Brain microvascular endothelial cell (primary cell): ENCODE measurements around the gene SLC46A3.
"Not testable (repeated sequence)": the region's sequence is repeated elsewhere in the genome, so short reads cannot be mapped to it uniquely, and the experiment has no call there.

ENCODE experiments used
- DNase-seq: peaks from one replicate; pipeline ENCODE4 v3.0.0-alpha.2; 2020
- H3K27ac ChIP-seq: fragments of 250-450 bp; sonication (Bioruptor Pico); 2 replicates; pipeline ENCODE4 v1.5.1; 2020; ENCODE audit warnings: mild to moderate bottlenecking, moderate library complexity
- H3K27me3 ChIP-seq: fragments of 250-450 bp; sonication (Bioruptor Pico); replicated peaks from 2 replicates; pipeline ENCODE4 v1.5.1; 2020; ENCODE audit warnings: mild to moderate bottlenecking
- H3K36me3 ChIP-seq: fragments of 250-450 bp; sonication (Bioruptor Pico); replicated peaks from 2 replicates; pipeline ENCODE4 v1.5.1; 2020; ENCODE audit warnings: mild to moderate bottlenecking
- H3K4me3 ChIP-seq: 2 replicates; pipeline ENCODE4 v1.5.1; 2011; ENCODE audit warnings: low read depth, mild to moderate bottlenecking, control low read depth, low read length, moderate library complexity
- CTCF ChIP-seq: IDR thresholded peaks from 2 replicates; pipeline ENCODE4 v1.5.1; 2011; ENCODE audit warnings: low read depth, mild to moderate bottlenecking, moderate library complexity, low read length, control low read depth, inconsistent platforms; ENCODE audit errors: missing control alignments
- in situ Hi-C: cut with HindIII; loops from 2 replicates; pipeline ENCODE4 v1.10.0; 2017; ENCODE audit warnings: low sequenced_read_pairs, low pct_ligation_motif_present

The SLC46A3 gene

GRCh38 chr13:28685114-28685513, 33.7 kb downstream of the SLC46A3 start:
- no peak for DNase-seq
- in situ Hi-C loops: loop anchor here (25.0 kb wide), 1 partner anchor 102 kb away; no protein-coding TSS in a partner anchor

GRCh38 chr13:28684257-28684656, 34.5 kb downstream of the SLC46A3 start:
- no peak overlapping the region for H3K27ac ChIP-seq
- no peak for DNase-seq
- in situ Hi-C loops: loop anchor here (25.0 kb wide), 1 partner anchor 103 kb away; no protein-coding TSS in a partner anchor
- no peak overlapping the region for H3K4me3 ChIP-seq
- no peak for TF ChIP-seq CTCF
- no peaks in the 10 kb centered on the region for H3K27me3 ChIP-seq
- peaks cover 11% of the 10 kb centered on the region for H3K36me3 ChIP-seq

More at GRCh38 chr13:28685114-28685513, 33.7 kb downstream of the SLC46A3 start:
- H3K27me3 ChIP-seq: no peaks in the 10 kb centered on the region
- H3K36me3 ChIP-seq: peaks cover 3% of the 10 kb centered on the region
- no peak overlapping the region for H3K27ac ChIP-seq
- no peak overlapping the region for H3K4me3 ChIP-seq
- no peak for TF ChIP-seq CTCF

GRCh38 chr13:28683169-28683568, 35.6 kb downstream of the SLC46A3 start:
- not testable (repeated sequence) for H3K27me3 ChIP-seq, DNase-seq, H3K4me3 ChIP-seq, H3K27ac ChIP-seq
- in situ Hi-C loops: loop anchor here (25.0 kb wide), 1 partner anchor 104 kb away; no protein-coding TSS in a partner anchor
- TF ChIP-seq CTCF: peak; percentile 7
- peaks cover 16% of the 10 kb centered on the region for H3K36me3 ChIP-seq

- Histone ChIP-seq H3K36me3 (peaks cover 36% of the 10 kb centered on the region), H3K4me3 (no peak overlapping the region), H3K27ac (no peak overlapping the region), H3K27me3 (no peaks in the 10 kb centered on the region)
- in situ Hi-C loops: loop anchor here (25.0 kb wide), 1 partner anchor 107 kb away; no protein-coding TSS in a partner anchor
- no peak for DNase-seq
- no peak for TF ChIP-seq CTCF
Observed at GRCh38 chr13:28680541-28680940, 38.2 kb downstream of the SLC46A3 start.

GRCh38 chr13:28679628-28680027, 39.1 kb downstream of the SLC46A3 start:
- H3K27me3 ChIP-seq: no peaks in the 10 kb centered on the region
- peak; percentile 22 for TF ChIP-seq CTCF
- H3K4me3 ChIP-seq: no peak overlapping the region
- peaks cover 44% of the 10 kb centered on the region for H3K36me3 ChIP-seq
- no peak overlapping the region for H3K27ac ChIP-seq
- DNase-seq: no peak
- in situ Hi-C loops: loop anchor here (25.0 kb wide), 1 partner anchor 108 kb away; no protein-coding TSS in a partner anchor

- Histone ChIP-seq H3K27me3 (no peaks in the 10 kb centered on the region), H3K27ac (no peak overlapping the region), H3K36me3 (peaks cover 52% of the 10 kb centered on the region), H3K4me3 (no peak overlapping the region)
- in situ Hi-C loops: loop anchor here (25.0 kb wide), 1 partner anchor 108 kb away; no protein-coding TSS in a partner anchor
- no peak for DNase-seq
- TF ChIP-seq CTCF: peak; percentile 25
Observed at GRCh38 chr13:28678809-28679208, 40.0 kb downstream of the SLC46A3 start.
